ENCODE results near the gene KPNB1. TPM values are rescaled to one million over a fixed set of nuclear protein-coding genes. Genes with fewer than 3 reads are reported as not detected.

Gene KPNB1
- 642 and 671 TPM in 2 replicates for total RNA-seq
- long read RNA-seq, full-length matches to known transcripts: 47 of 183 reads
- long read RNA-seq, partial matches to known transcripts: 123 of 183 reads
- long read RNA-seq, other reads (novel, unspliced or antisense): 13 of 183 reads

- no peak for TF ChIP-seq CTCF (conservative IDR thresholded peaks at IDR 0.05)
- Mint-ChIP-seq H3K4me1 (peaks cover 51% of the 10 kb centered on the region), H3K4me3 (peak within 1 kb of the TSS; percentile 98), H3K27ac (ENCODE audit: unreplicated experiment) (peak within 1 kb of the TSS; percentile 95), H3K27me3 (ENCODE audit: low read depth) (peaks cover 4% of the 10 kb centered on the region), H3K36me3 (ENCODE audit: low read depth) (peaks cover 12% of the 10 kb centered on the region), H3K9me3 (no peaks in the 10 kb centered on the region)
- DNase-seq (ENCODE audit: low read depth, low spot score): peak; percentile 96
Observed at GRCh38 chr17:47649153-47649971, at the start of gene KPNB1. Gene KPNB1, plus strand, starts transcription at chr17:47649919. Its CDS starts 326 bp downstream, at chr17:47650245.

- Mint-ChIP-seq H3K27ac (ENCODE audit: unreplicated experiment) (no peak overlapping the region), H3K4me1 (no peaks in the 10 kb centered on the region), H3K9me3 (no peaks in the 10 kb centered on the region), H3K27me3 (ENCODE audit: low read depth) (no peaks in the 10 kb centered on the region), H3K36me3 (ENCODE audit: low read depth) (peaks cover 14% of the 10 kb centered on the region), H3K4me3 (no peak overlapping the region)
- TF ChIP-seq CTCF (conservative IDR thresholded peaks at IDR 0.05): no peak
- DNase-seq (ENCODE audit: low read depth, low spot score): no peak
Observed at GRCh38 chr17:47603830-47604597, 45.7 kb upstream of the KPNB1 start.

- TF ChIP-seq CTCF (conservative IDR thresholded peaks at IDR 0.05): no peak
- DNase-seq (ENCODE audit: low read depth, low spot score): no peak
- H3K4me1 Mint-ChIP-seq: no peaks in the 10 kb centered on the region
- H3K4me3 Mint-ChIP-seq: no peak overlapping the region
- no peak overlapping the region for H3K27ac Mint-ChIP-seq (ENCODE audit: unreplicated experiment)
- no peaks in the 10 kb centered on the region for H3K9me3 Mint-ChIP-seq
- H3K36me3 Mint-ChIP-seq (ENCODE audit: low read depth): peaks cover 14% of the 10 kb centered on the region
- H3K27me3 Mint-ChIP-seq (ENCODE audit: low read depth): no peaks in the 10 kb centered on the region
Observed at GRCh38 chr17:47604598-47604927, 45.2 kb upstream of the KPNB1 start.

- Mint-ChIP-seq H3K4me3 (no peak overlapping the region), H3K27ac (ENCODE audit: unreplicated experiment) (no peak overlapping the region), H3K27me3 (ENCODE audit: low read depth) (no peaks in the 10 kb centered on the region), H3K36me3 (ENCODE audit: low read depth) (peaks cover 14% of the 10 kb centered on the region), H3K4me1 (no peaks in the 10 kb centered on the region), H3K9me3 (no peaks in the 10 kb centered on the region)
- DNase-seq (ENCODE audit: low read depth, low spot score): no peak
- TF ChIP-seq CTCF (conservative IDR thresholded peaks at IDR 0.05): no peak
Observed at GRCh38 chr17:47605011-47605410, 44.7 kb upstream of the KPNB1 start.

- H3K4me1 Mint-ChIP-seq: no peaks in the 10 kb centered on the region
- DNase-seq (ENCODE audit: low read depth, low spot score): no peak
- H3K4me3 Mint-ChIP-seq: no peak overlapping the region
- no peaks in the 10 kb centered on the region for H3K27me3 Mint-ChIP-seq (ENCODE audit: low read depth)
- H3K36me3 Mint-ChIP-seq (ENCODE audit: low read depth): peaks cover 10% of the 10 kb centered on the region
- no peak overlapping the region for H3K27ac Mint-ChIP-seq (ENCODE audit: unreplicated experiment)
- no peaks in the 10 kb centered on the region for H3K9me3 Mint-ChIP-seq
- TF ChIP-seq CTCF (conservative IDR thresholded peaks at IDR 0.05): no peak
Observed at GRCh38 chr17:47607481-47607880, 42.2 kb upstream of the KPNB1 start.
